GM18508 (cell line): Measurements from ENCODE around the gene NUDC.

ENCODE experiments used
- ATAC-seq: cut with Tn5 transposase; IDR thresholded peaks from one replicate; pipeline ENCODE4 v1.9.1; 2021; ENCODE audit warnings: moderate number of reproducible peaks; ENCODE audit not compliant: insufficient read depth, unreplicated experiment

NUDC gene

DNA sequence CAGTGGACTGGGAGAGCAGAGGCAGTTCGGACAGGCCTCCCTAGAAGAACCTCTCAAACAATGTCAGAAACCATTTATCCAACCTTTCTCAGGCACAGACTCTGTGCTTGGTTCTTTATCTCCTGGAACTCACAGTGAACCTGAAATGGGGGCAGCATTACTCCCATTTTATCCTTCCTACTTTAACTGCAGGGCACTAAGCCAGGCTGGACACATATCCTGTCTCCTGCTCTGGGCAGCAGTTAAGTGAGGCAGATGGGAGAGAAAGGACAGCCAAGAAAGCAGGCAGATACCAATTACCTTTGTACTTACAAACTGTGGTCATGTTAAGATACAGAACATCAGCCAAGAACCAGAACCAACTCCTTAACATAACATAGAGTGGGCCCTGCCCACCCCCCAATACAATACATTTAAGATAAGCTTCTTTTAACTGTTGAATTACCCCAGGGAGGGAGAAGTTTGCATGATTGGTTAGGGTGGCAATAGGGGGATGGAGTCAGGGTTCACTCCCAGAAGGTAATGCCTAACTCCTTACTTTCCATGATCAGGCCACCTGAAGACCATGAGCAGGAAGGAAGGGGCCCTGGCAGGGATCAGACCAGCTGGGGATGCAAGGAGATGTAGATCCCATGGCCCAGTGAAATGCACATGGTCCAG, 27.9 kb downstream of the NUDC start:
- ATAC-seq, result no peak

DNA sequence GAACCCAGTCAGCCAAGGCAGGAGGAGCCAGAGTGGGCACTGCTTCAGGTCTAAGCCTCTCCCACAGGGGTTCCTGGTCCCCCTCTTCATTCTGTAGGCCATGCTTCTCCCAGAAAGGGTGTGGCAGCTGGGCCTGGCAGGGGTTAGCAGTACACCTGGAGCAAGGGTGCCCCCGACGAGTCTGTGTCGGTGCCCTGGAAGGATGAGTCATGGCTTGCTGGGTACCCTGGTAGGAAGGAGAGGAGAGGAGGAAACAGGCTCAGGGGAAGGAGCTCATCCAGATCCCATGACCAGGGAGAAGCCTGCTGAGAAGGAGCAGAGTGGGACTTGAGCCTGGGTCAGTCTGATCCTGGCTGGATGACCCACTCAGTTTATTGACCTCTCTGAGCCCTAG, 28.4 kb downstream of the NUDC start:
- no peak for ATAC-seq

- ATAC-seq, result no peak
These were observed 29.1 kb downstream of the NUDC start for GRCh38 chr1:26950602-26951001.

DNA sequence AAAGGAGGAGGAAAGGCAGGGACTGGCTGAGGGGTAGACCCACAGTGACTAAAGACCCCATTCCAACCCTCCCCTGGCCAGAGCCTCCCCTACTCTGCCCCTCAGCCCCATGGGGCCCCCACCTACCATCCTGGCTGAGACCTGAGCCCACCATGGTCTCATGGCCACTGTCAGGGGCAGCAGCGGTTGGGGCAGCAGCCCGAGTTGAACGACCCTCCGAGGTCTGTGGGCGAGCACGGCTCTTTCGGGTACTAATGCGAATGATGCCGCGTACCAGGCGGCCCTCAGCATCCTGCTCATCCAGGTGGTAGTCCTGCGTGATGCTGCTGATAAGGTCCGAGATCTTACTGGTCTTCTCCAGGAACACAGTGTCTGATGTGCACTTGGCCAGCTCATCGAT, 29.7 kb downstream of the NUDC start:
- ATAC-seq, result no peak

- no peak for ATAC-seq
These were observed 30.4 kb downstream of the NUDC start for GRCh38 chr1:26951821-26952497.

DNA sequence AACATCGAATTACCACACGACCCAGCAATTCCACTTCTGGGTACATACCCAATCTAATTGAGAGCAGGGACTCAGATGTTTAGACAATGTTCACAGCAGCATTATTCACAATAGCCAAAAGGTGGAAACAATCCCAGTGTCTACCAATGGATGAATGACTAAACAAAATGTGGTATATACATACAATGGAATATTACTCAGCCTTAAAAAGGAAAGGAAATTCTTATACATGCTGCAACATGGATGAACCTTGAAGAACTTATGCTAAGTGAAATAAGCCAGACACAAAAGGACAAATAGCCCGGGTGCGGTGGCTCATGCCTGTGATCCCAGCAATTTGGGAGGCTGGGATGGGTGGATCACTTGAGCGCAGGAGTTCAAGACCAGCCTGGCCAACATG, 31.8 kb downstream of the NUDC start:
- ATAC-seq, result no peak

GRCh38 chr1:26956321-26956720, 34.8 kb downstream of the NUDC start:
- no peak for ATAC-seq

GRCh38 chr1:26957306-26957705, 35.8 kb downstream of the NUDC start:
- no peak for ATAC-seq

- ATAC-seq, result no peak
These were observed 37.7 kb downstream of the NUDC start for GRCh38 chr1:26959270-26959669.

DNA sequence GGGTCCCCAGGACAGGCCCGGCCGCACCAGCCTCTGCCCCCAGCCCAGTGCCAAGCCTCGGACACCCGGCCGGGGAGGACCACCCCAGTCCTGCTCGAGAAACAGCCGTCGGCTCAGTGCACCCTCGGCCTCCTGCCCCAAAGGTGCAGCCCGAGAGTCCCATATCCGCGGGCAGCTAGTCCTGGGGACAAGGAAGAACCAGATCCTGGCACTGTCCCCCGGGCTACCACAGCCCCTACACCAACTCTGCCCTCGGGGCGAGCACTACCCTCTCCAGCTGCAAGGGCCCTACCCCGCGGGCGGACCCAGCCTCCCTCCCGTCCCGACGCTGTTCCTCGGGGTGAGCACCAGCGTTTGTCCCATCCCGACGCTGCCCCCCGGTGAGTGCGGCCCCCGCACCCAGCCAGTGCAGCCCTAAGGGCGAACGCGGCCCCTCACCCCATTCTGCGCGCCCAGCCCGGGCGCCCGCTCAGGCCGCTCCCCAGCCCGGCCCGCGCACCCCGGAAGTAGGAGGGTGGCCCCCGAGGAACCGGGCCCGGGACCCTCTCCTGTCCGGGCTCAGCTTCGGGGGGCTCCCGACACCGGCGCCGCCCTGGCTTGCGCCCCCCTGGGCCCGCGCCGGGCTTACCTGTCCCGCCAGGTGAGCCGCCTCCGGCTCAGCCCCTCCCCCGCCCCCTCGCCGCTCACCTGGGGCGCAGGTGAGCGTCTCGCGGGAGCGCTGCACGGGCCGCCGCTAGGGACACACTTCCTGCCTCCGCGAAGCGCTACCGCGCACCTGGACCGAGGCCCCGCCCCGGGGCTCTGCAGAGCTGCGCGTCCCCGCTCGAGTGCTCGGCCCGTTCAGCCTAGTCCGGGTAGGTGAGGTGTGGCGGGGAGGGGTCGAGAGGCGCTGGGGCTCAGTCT, 38.4 kb downstream of the NUDC start, which contains the start of gene KDF1:
TSS of gene KDF1 (minus strand) at position 747 of the 903 bp plus-strand sequence. CDS start 8,088 bp downstream, outside the sequence.
- no peak for ATAC-seq

GRCh38 chr1:26960625-26960966, 39.1 kb downstream of the NUDC start:
- ATAC-seq, result no peak

GRCh38 chr1:26961826-26962225, 40.3 kb downstream of the NUDC start:
- ATAC-seq, result no peak

DNA sequence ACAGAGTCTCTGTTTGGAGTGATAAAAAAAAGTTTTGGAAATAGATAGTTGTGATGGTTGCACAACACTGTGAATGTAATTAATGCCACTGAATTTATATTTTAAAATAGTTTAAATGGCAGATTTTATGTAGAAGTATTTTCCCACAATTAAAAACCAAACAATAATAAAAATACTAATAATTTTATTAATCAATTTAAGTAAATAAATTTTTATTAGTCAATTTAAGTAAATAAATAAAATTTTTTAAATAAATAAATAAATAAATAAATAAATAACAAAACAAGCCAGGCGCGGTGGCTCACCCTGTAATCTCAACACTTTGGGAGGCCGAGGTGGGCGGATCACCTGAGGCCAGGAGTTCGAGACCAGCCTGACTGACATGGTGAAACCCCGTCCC, 43.7 kb downstream of the NUDC start:
- ATAC-seq, result no peak

GRCh38 chr1:26965628-26966027, 44.1 kb downstream of the NUDC start:
- ATAC-seq, result no peak

DNA sequence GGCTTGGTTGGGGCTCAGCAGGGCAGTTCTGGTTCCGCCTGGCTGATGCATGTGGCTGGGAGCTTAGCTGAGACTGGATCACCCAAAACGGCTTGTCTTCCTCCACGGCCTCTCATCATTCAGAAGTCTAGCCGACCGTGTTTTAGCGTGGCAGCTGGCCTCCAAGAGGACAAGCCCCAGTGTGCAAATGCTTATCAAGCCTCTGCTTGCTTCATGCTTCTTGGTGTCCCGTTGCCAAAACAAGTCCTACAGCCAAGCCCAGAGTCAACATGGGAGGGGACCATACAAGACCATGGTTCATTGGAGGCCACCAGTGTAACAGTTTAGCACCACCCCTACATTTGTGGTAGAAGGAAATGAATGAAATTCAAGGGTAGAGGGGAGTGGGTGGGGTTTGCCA, 49.3 kb downstream of the NUDC start:
- ATAC-seq, result no peak

- no peak for ATAC-seq
These were observed 50.0 kb downstream of the NUDC start for GRCh38 chr1:26971590-26971989.

- ATAC-seq, result no peak
These were observed 50.8 kb downstream of the NUDC start for GRCh38 chr1:26972390-26972789.

- no peak for ATAC-seq
These were observed 51.3 kb downstream of the NUDC start for GRCh38 chr1:26972821-26973220.

GRCh38 chr1:26976621-26977510, 55.3 kb downstream of the NUDC start:
- no peak for ATAC-seq

- ATAC-seq, result no peak
These were observed 57.4 kb downstream of the NUDC start for GRCh38 chr1:26978901-26979300.
